Natural killer cell treated with Interleukin-12 subunit alpha and Interleukin-12 subunit beta and Interleukin-15 and Interleukin-18, amount 100 ng/mL, for 72 hours (primary cell): ENCODE measurements around the gene TBX3. TPM values are rescaled to one million over a fixed set of nuclear protein-coding genes. Genes with fewer than 3 reads are reported as not detected.

Source experiments
- ATAC-seq, 2 donors: fragments of 150-1000 bp; cut with Tn5 transposase in 1 of 2; sonication (Bioruptor Pico), chemical (Tn5 transposase) in 1 of 2; 2 replicates each; pipeline ENCODE4 v1.10.0; 2021
- DNase-seq: peaks from one replicate; pipeline ENCODE4 v3.0.0; 2022; ENCODE audit warnings: low spot score
- H3K27ac Mint-ChIP-seq, 2 donors: 1 replicate in 1 of 2; 2 replicates in 1 of 2; pipeline ENCODE4 v1.8.0; 2022; ENCODE audit warnings: mixed read lengths in 2 of 2, mild to moderate bottlenecking in 1 of 2, moderate library complexity in 1 of 2
- H3K27me3 Mint-ChIP-seq, 2 donors: 1 replicate in 1 of 2; 2 replicates in 1 of 2; pipeline ENCODE4 v1.8.0; 2022; ENCODE audit warnings: mixed read lengths in 2 of 2
- H3K36me3 Mint-ChIP-seq: one replicate; pipeline ENCODE4 v1.8.0; 2022; ENCODE audit warnings: mixed read lengths
- H3K4me1 Mint-ChIP-seq, 2 donors: 1 replicate in 1 of 2; 2 replicates in 1 of 2; pipeline ENCODE4 v1.8.0; 2022; ENCODE audit warnings: low read depth in 2 of 2, mixed read lengths in 2 of 2, mild to moderate bottlenecking in 1 of 2
- H3K4me3 Mint-ChIP-seq: one replicate; pipeline ENCODE4 v1.8.0; 2022; ENCODE audit warnings: mixed read lengths
- H3K9me3 Mint-ChIP-seq: 2 replicates; pipeline ENCODE4 v1.8.0; 2022; ENCODE audit warnings: mixed read lengths
- total RNA-seq, 2 donors: library from RNA; stranded (reverse); gene quantifications; one replicate each; pipeline ENCODE4 v1.2.3, GENCODE V29; 2022

Gene TBX3
- total RNA-seq, 2 donors from 2014 or later: not detected

GRCh38 chr12:114664651-114665320 lies 19.2 kb downstream of the TBX3 start:
- peaks cover 0 to 5% of the 10 kb centered on the region in 2 donors for H3K4me1 Mint-ChIP-seq
- peaks cover 35 to 45% of the 10 kb centered on the region in 2 donors for H3K27me3 Mint-ChIP-seq
- no peaks in the 10 kb centered on the region for H3K36me3 Mint-ChIP-seq
- no peak overlapping the region for H3K4me3 Mint-ChIP-seq
- ATAC-seq (no peak), DNase-seq (no peak)
- no peaks in the 10 kb centered on the region for H3K9me3 Mint-ChIP-seq
- no peak overlapping the region for H3K27ac Mint-ChIP-seq

- DNase-seq (no peak), ATAC-seq (no peak)
- no peaks in the 10 kb centered on the region for H3K4me1 Mint-ChIP-seq
- H3K9me3 Mint-ChIP-seq: no peaks in the 10 kb centered on the region
- H3K27ac Mint-ChIP-seq: no peak overlapping the region
- no peak overlapping the region for H3K4me3 Mint-ChIP-seq
- H3K36me3 Mint-ChIP-seq: no peaks in the 10 kb centered on the region
- peaks cover 30 to 41% of the 10 kb centered on the region in 2 donors for H3K27me3 Mint-ChIP-seq
These were observed 21.3 kb downstream of the TBX3 start for GRCh38 chr12:114662512-114663177.

DNA sequence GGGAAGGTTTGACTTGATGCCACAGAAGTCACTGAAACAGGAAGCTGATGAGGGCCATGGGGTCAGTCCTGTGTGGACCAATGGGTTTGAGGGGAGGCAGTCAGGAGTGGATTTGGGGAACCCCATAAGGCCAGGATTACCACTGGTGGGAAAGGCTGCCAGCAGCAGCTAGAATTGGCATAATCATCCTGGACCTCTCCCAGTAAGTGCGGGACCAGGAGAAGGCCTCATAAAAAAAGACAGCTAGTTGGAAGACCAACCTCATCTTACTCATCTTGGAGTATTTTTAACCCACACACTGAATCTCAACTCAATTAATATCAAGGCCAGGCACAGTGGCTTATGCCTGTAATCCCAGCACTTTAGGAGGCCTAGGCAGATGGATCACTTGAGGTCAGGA lies 22.7 kb downstream of the TBX3 start:
- DNase-seq: no peak
- H3K4me3 Mint-ChIP-seq: no peak overlapping the region
- no peaks in the 10 kb centered on the region for H3K9me3 Mint-ChIP-seq
- no peaks in the 10 kb centered on the region for H3K4me1 Mint-ChIP-seq
- H3K27ac Mint-ChIP-seq: no peak overlapping the region
- no peaks in the 10 kb centered on the region for H3K36me3 Mint-ChIP-seq
- H3K27me3 Mint-ChIP-seq: peaks cover 22 to 31% of the 10 kb centered on the region in 2 donors
- no peak for ATAC-seq

GRCh38 chr12:114659084-114659483 lies 24.9 kb downstream of the TBX3 start:
- H3K27ac Mint-ChIP-seq: no peak overlapping the region
- no peaks in the 10 kb centered on the region for H3K36me3 Mint-ChIP-seq
- ATAC-seq (no peak), DNase-seq (no peak)
- H3K4me1 Mint-ChIP-seq: no peaks in the 10 kb centered on the region
- H3K9me3 Mint-ChIP-seq: no peaks in the 10 kb centered on the region
- no peak overlapping the region for H3K4me3 Mint-ChIP-seq
- H3K27me3 Mint-ChIP-seq: peaks cover 20 to 30% of the 10 kb centered on the region in 2 donors

- Mint-ChIP-seq H3K4me1 (no peaks in the 10 kb centered on the region), H3K9me3 (no peaks in the 10 kb centered on the region)
- no peak for ATAC-seq
These were observed 26.0 kb downstream of the TBX3 start for GRCh38 chr12:114658002-114658441.

DNA sequence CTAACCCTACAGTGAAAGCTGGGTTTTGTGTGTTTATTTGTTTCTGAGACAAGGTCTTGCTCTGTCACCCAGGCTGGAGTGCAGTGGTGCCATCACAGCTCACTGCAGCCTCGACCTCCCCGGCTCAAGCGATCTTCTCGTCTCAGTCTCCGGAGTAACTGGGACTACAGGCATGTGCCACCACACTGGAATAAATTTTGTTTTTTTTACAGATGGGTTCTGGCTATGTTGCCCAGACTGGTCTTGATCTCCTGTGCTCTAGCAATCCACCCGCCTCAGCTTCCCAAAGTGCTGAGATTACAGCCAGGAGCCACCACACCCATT lies 26.4 kb downstream of the TBX3 start:
- H3K27me3 Mint-ChIP-seq: peaks cover 13 to 30% of the 10 kb centered on the region in 2 donors
- H3K27ac Mint-ChIP-seq: no peak overlapping the region
- DNase-seq (no peak), ATAC-seq (no peak)
- no peaks in the 10 kb centered on the region for H3K36me3 Mint-ChIP-seq
- no peak overlapping the region for H3K4me3 Mint-ChIP-seq
- H3K9me3 Mint-ChIP-seq: no peaks in the 10 kb centered on the region
- no peaks in the 10 kb centered on the region for H3K4me1 Mint-ChIP-seq

More at GRCh38 chr12:114658002-114658441, 26.0 kb downstream of the TBX3 start:
- DNase-seq: no peak
- no peak overlapping the region for H3K27ac Mint-ChIP-seq
- no peaks in the 10 kb centered on the region for H3K36me3 Mint-ChIP-seq
- H3K4me3 Mint-ChIP-seq: no peak overlapping the region
- H3K27me3 Mint-ChIP-seq: peaks cover 18 to 30% of the 10 kb centered on the region in 2 donors

DNA sequence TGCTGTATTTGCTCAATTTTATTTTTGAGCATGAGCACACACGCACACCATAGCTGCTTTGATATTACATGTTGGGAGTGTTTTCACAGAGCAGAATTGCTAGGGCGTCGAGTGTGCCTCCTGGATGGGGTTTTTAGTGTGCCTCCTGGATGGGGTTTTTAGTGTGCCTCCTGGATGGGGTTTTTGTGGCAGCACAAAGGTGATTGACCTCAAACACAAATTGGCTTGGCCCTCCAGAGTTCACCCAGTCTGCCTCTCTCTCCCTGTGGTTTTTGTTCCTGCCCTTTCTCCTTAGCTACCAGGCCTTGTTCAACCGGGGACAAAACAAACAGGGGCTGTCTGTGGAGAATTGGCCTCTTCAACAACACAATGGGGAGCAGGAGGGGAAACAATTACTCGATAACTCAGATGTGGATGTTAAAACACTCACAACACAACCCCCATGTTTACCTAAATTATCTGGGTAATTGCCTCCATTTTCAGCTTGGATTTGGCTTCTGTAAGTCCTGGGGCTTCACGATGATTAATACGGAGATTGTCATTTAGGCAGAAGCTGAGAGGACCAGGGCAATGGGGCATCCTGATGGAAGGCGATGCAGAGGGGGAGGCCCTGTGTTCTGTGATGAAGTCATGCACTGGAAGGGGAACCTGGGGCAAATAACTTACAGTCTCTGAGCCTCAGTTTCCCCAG lies 26.9 kb downstream of the TBX3 start:
- Mint-ChIP-seq H3K36me3 (no peaks in the 10 kb centered on the region), H3K27ac (no peak overlapping the region), H3K9me3 (no peaks in the 10 kb centered on the region), H3K27me3 (peaks cover 11 to 26% of the 10 kb centered on the region in 2 donors), H3K4me3 (no peak overlapping the region), H3K4me1 (no peaks in the 10 kb centered on the region)
- ATAC-seq (no peak), DNase-seq (no peak)

DNA sequence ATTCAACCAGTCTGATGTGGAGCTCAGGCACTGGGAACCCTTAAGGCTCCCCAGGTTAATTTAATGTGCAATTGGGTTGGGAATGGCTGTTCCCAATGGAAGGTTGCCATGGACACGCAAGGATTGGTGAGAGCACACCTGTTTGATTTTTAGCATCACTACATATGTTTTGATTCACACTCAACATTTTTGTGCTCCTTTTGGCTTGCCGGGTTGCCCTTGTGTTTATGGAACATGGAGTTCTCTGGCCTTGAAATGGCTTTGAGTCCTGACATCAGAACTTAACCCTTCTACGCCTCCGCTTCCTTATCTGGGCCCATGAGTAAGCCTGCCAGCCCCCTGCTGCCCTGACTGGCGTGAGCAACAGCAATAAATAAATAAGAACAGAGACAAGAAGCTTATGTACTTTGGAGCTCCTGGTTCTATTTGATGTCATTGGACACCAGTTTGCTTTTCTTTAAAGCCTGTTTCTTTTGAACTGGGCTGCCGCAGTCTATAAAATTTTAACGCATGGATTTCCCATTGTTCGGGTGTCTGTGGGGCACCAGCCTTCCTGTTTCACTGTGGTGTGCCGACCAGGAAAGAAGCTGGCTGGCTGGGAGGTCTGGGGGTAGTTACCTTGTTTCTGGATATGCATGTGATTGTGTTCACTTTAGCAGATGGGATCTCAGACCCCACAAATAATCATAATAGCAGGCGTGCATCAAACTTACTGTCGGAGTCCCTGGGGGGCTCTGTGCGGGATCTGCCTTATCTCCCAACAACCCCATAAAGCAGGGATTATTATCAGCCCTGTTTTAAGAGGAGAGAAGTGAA lies 27.8 kb downstream of the TBX3 start:
- no peaks in the 10 kb centered on the region for H3K36me3 Mint-ChIP-seq
- no peak overlapping the region for H3K27ac Mint-ChIP-seq
- no peak for DNase-seq
- H3K4me3 Mint-ChIP-seq: no peak overlapping the region
- H3K27me3 Mint-ChIP-seq: peaks cover 11 to 26% of the 10 kb centered on the region in 2 donors
- ATAC-seq: no peak
- no peaks in the 10 kb centered on the region for H3K4me1 Mint-ChIP-seq
- no peaks in the 10 kb centered on the region for H3K9me3 Mint-ChIP-seq

- H3K4me3 Mint-ChIP-seq: no peak overlapping the region
- H3K4me1 Mint-ChIP-seq: no peaks in the 10 kb centered on the region
- DNase-seq: no peak
- no peaks in the 10 kb centered on the region for H3K36me3 Mint-ChIP-seq
- no peaks in the 10 kb centered on the region for H3K9me3 Mint-ChIP-seq
- H3K27me3 Mint-ChIP-seq: peaks cover 8 to 18% of the 10 kb centered on the region in 2 donors
- no peak overlapping the region for H3K27ac Mint-ChIP-seq
- no peak for ATAC-seq
These were observed 34.4 kb downstream of the TBX3 start for GRCh38 chr12:114649585-114649984.

GRCh38 chr12:114648711-114649110 lies 35.3 kb downstream of the TBX3 start:
- H3K4me1 Mint-ChIP-seq: no peaks in the 10 kb centered on the region
- no peaks in the 10 kb centered on the region for H3K36me3 Mint-ChIP-seq
- ATAC-seq: no peak
- H3K27me3 Mint-ChIP-seq: peaks cover 3 to 12% of the 10 kb centered on the region in 2 donors
- no peak overlapping the region for H3K4me3 Mint-ChIP-seq
- H3K27ac Mint-ChIP-seq: no peak overlapping the region
- no peaks in the 10 kb centered on the region for H3K9me3 Mint-ChIP-seq
- no peak for DNase-seq

- ATAC-seq (no peak), DNase-seq (no peak)
- Mint-ChIP-seq H3K36me3 (no peaks in the 10 kb centered on the region), H3K4me1 (no peaks in the 10 kb centered on the region), H3K27me3 (peaks cover 5 to 10% of the 10 kb centered on the region in 2 donors), H3K27ac (no peak overlapping the region), H3K9me3 (no peaks in the 10 kb centered on the region), H3K4me3 (no peak overlapping the region)
These were observed 45.1 kb downstream of the TBX3 start for GRCh38 chr12:114638790-114639435.

- no peaks in the 10 kb centered on the region for H3K9me3 Mint-ChIP-seq
- ATAC-seq: no peak
These were observed 47.1 kb downstream of the TBX3 start for GRCh38 chr12:114636723-114637480.

GRCh38 chr12:114631242-114631641 lies 52.7 kb downstream of the TBX3 start:
- ATAC-seq: no peak
- Mint-ChIP-seq H3K27me3 (peaks cover 4 to 7% of the 10 kb centered on the region in 2 donors), H3K36me3 (no peaks in the 10 kb centered on the region), H3K4me3 (no peak overlapping the region), H3K27ac (no peak overlapping the region), H3K9me3 (no peaks in the 10 kb centered on the region), H3K4me1 (no peaks in the 10 kb centered on the region)
- no peak for DNase-seq

More at GRCh38 chr12:114636723-114637480, 47.1 kb downstream of the TBX3 start:
- DNase-seq: no peak
- Mint-ChIP-seq H3K27me3 (peaks cover 5 to 10% of the 10 kb centered on the region in 2 donors), H3K27ac (no peak overlapping the region), H3K4me1 (no peaks in the 10 kb centered on the region), H3K36me3 (no peaks in the 10 kb centered on the region), H3K4me3 (no peak overlapping the region)
